HG03095 (cell line): Measurements from ENCODE around the gene BTBD8.

Experiments
- ATAC-seq: cut with Tn5 transposase; IDR thresholded peaks from one replicate; pipeline ENCODE4 v1.9.1; 2021; ENCODE audit warnings: moderate library complexity; ENCODE audit not compliant: unreplicated experiment

Gene BTBD8

DNA sequence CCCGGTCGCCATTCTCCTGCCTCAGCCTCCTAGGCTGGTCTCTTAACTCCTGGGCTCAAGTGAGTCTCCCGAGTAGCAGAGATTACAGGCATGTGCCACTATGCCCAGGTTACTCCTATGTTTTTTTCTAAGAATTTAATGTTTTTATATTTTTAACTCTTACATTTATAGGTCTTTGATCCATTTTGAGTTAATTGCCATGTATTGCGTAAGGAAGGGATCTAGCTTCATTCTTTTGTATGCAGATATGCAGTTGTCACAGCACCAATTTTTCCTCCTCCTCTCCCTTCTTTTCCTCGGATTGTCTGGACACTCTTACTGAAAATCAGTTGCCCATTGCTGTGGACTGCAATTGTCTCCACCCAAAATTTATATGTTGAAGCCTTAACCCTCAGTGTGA, 11.5 kb downstream of the BTBD8 start:
- ATAC-seq: no peak

DNA sequence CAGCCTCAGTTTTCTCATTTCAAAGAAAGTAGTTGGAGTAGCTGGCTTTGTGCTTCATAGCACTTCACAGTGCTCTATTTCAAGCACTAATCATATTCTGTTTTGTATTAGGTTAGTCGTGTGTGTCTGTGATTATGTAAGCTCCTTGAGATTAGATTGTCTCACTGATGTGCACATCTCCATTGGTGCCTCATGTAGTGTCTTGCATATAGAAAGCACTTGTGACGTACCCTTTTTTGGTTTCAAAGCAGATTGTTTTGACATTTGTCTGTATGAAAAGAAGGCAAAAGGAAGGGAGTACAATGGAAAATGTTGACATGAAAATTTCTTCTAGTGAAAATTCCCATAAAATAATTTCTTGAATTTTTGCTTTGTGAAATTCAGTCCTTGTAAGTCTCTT, 13.9 kb downstream of the BTBD8 start:
- no peak for ATAC-seq

DNA sequence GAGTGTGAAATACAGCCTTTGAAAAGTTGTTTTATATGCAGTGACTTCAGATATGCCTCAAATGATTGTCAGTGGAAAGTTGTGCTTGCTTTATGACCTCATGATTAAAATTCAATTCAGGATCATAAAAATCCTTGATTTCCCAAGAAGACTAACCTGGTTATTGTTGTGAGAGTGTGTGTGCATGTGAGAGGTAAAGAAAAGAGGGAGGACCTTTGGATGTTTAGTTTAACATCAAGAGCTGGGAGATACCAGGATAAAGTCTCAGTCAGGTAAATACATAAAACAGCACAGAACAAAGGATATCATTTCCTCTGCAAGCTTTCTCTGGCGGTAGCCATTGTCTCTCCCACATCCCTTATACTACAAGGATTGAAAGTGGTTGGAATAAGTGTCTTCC, 14.4 kb downstream of the BTBD8 start:
- no peak for ATAC-seq

DNA sequence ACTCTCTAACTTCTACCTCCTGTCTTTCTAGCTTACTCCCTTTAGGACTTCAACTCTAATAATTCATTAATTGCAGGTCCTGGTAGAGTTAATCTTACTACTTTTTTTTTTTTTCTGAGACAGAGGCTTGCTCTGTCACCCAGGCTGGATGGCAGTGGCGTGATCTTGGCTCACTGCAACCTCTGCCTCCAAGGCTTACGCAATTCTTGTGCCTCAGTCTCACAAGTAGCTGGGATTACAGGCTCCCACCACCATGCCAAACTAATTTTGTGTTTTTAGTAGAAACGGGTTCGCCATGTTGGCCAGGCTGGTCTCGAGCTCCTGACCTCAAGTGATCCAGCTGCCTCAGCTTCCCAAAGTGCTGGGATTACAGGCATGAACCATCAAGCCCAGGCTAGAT, 15.7 kb downstream of the BTBD8 start:
- no peak for ATAC-seq

DNA sequence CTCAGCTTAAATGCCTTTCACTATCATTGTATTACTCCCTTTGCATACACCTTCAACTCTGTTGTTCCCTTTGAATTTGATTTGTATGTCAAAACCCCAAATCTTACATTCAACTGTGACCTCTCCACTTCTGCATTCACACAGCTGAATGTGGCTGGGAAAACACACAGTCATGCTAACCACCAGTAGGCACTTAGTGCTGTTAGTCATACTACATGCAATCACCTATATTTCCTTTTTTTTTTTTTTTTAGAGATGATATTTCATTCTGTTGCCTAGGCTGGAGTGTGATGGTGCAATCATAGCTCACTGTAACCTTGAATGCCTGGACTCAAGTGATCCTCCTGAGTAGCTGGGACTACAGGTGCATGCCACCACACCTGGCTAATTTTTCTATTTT, 16.2 kb downstream of the BTBD8 start:
- ATAC-seq: no peak

DNA sequence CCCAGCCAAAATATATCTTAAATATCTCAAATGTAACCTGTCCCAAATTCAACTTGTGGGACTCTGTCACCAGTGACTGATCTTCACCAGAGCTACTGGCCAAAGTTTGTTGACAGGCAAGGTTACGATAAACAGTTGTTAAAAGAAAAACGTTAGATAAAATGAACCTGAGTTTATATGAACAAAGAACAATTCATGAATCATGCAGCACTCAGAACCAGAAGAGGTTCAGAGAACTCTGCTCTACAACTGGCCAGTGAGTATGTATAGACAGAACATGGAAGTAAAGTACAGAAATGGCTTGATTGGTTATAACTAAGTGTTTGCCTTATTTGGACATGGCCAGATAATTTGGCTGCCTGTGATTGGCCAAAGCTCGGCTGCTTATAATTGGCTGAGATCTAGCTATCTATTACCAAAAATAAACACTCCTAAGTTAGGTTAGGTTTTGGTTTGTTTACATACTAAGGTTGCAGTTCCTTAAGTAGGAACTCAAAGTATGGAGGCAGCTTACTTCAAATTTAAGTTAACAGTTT, 25.5 kb downstream of the BTBD8 start:
- ATAC-seq: no peak

DNA sequence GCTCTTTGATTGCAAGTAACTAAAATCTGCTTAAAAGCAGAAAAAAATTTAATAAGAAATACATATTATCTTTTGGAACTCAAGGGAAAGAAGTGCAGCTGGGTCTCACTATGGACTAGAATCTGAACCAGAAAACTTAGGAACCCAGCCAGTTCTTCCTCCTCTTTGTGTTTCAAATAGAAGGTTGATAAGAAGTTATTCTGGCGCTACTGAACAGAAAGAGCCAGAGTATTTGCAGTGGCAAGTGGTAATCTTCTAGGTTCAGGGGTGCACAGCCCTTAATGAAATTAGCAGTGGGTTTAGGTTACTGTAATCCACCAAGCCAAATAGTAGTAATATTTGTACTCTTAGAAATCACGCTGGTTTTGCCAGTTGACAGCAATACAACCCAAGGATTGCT, 28.5 kb downstream of the BTBD8 start:
- no peak for ATAC-seq

DNA sequence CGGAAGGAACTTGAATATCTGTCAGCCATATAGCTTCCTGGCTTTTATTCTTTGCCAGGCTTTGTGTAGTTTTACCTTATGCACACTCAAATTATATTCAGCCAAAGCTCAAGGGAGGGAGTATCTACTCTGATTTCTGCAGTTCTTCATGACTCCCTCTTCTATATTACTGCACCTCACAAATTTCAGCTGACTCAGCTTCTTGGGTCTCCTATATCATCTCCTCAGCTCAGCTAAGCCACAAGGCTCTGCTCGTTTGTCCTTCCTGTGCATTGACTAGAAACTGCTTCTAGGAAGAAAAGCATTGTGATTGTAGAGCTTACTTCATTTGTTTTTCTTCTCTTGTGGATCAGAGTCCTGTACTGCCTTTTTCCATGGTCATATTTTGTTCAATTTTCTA, 37.4 kb downstream of the BTBD8 start:
- no peak for ATAC-seq

DNA sequence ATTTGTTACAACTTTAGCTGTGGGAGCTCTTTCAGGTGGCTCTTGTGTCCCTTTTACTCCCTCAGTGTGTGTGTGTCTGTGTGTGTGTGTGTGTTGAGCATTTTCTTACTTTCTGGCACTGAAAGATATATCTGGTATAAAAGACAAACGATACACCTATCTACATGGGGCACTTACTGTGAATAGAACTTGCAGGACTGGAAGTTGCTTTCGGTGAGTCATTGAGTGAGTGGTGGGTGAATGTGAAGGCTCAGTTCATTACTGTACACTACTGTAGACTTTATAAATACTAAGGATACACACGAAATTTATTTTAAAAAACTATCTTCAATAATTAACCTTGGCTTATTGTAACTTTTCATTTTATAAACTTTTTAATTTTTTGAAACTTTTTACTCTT, 38.7 kb downstream of the BTBD8 start:
- ATAC-seq: no peak

DNA sequence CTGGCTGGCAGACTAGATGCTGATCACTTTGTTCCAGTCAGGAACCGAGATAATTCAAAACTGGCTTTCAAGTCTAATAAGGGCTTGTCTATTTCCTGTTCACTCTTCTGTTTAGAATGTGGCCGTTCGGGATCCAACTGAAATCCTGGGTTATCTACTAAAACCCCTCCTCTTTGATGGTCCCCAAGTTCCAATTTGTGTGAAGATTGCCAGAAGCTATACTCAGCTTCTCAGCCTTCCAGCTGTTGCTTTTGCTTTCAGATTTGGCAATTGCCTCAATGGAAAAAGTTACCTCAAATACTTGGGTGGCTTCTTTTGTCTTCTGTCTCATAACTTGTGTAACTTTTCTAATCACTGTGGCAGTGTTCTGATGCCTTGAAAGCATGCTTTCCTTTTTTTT, 43.7 kb downstream of the BTBD8 start:
- no peak for ATAC-seq

DNA sequence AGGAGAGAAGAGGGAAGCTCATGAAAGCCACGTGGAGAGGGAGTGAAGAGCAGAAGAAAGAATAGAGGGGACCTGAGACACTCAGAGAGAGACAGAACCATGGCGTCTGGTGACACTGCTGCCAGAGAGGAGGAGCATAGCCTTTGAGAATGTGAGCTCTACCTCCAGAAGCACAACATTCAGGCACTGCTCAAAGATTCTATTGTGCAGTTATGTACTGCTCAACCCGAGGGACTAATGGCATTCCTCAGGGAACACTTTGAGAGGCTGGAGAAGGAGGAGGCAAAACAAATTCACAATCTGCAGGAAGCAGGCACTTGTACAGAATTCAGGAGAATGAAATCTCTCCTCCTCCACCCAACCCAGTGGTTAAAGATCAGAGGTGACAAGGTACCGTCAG, 45.1 kb downstream of the BTBD8 start:
- no peak for ATAC-seq

DNA sequence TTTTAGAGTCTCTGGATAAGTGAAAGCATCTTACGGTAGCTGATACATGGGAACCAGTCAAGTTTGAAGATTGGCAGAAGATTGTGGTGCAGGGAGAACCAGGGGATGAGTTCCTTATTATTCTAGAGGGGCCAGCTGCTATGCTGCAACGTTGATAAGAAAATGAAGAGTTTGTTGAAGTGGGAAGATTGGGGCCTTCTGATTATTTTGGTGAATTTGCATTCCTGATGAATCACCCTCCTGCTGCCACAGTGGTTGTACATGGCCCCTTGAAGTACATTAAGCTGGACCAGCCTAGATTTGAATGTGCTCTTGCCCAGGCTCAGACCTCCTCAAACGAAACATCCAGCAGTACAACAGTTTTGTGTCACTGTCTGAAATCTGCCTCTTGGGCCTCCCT, 45.9 kb downstream of the BTBD8 start:
- ATAC-seq: no peak

DNA sequence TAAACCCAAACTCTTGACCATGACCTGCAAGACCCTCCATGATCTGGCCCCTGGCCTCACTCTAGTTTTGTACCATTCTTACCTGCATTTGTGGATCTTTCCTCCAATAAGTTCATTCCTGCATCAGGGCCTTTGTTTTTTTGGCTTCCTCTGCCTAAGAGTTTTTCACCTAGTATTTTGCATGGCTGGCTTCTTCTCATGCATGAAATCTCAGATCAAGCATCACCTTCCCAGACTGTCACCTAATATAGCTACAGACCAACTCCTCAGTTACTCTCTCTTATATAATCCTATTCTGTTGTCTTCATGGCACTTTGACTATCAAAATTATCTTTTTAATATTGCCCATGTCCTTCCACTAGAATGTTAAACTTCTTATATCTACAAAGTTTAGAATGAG, 54.2 kb downstream of the BTBD8 start:
- no peak for ATAC-seq

DNA sequence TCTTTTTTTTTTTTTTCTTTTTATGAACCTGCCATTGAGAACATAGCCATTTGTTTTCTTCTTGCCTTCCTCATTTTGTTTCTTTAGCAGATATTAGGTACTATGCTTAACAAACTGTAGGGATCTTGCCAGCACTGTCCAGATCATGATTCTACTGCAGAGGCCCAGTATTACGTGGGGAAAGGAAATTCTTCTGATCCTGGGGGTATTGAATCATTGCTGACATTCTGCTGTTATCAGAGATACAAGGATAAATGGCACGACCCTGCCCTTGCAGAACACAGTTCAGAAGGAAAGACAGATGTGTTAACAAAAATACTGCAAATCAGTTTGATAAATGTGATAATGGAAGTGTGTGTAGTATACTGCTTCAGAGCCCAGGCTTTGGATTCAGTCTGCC, 56.2 kb downstream of the BTBD8 start:
- no peak for ATAC-seq

DNA sequence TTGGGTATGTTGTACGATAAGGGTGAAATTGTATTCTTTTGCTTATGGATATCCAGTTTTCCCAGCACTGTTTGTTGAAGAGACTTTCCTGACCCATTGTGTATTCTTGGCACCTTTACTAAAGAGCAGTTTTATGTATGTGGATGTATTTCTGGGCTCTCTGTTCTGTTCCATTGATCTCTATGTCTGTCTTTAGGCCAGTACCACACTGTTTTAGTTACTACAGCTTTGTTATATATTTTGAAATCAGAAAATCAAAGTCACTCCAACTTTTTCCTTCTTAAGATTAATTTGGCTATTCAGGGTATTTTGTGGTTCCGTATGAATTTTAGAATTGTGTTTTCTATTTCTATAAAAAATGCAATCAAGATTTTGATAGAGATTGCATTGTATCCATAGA, 74.8 kb downstream of the BTBD8 start:
- ATAC-seq: no peak

DNA sequence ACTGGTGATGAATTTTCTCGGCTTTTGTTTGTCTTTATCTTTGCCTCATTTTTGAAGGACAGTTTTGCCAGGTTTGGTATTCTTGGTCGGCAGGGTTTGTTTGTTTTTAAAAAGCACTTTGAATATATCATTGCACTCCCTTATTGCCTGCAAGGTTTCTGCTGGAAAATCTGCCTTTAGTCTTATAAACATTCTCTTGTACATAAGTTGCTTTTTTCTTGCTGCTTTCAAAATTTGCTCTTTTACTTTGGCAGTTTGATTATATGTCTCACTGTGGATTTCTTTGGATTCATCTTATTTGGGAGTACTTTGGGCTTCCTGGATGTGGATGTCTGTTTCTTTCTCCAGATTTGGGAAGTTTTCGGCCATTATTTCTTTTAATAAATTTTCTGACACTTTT, 79.4 kb downstream of the BTBD8 start:
- no peak for ATAC-seq

DNA sequence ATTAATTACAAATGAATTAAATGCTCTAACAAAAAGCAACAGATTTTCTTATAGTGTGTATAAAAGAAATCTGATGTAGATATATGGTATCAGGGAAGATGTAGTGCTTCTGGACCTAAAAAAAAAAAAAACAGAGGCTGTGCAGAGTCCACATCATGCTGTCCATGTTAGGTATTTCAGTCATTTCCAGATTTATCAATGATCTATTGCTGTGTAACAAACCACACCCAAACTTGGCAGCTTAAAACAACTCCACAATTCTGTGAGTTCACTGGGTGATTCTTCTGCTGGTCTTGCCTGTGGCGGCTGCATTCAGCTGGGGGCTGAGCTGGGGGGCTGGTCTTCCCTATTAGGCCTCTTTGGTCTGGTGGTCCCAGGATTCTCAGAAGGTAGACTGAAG, 85.2 kb downstream of the BTBD8 start:
- no peak for ATAC-seq

DNA sequence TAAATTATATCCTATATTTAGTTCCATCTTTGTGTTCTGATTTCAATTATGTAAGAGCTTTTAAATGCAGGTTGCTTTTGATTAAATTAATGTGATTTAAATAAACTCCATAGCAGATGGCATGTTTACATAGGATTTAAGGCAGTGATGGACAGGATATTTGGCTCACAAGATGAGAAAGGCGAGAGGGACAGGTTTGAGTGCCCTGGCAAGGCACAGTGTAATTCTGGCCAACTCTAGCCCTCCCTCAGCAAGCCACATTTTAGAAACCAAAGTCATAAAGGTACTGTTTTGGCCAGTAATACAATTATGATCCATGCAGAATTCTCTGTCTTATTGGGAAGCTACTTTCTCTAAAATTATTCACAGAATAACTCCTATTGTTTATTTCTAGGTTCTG, 87.0 kb downstream of the BTBD8 start:
- no peak for ATAC-seq

DNA sequence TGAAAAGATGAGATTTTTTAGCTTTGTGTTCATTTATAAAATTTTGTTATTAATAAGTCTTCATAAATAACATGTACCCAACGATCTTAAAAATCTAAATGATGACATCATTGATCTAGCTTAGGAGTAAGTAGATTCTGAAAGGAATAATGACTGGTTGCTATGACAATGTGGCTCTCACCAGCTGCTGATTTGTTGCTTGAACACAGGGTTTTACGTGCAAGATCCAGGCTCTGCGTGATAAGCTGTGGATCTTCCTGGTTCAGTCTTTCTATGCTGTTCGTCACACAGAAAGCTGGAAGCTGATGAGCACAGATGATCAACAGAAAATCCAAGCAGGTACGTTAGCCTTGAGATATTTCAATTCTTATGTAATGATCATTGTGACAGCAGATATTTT, 88.5 kb downstream of the BTBD8 start:
- ATAC-seq: no peak

DNA sequence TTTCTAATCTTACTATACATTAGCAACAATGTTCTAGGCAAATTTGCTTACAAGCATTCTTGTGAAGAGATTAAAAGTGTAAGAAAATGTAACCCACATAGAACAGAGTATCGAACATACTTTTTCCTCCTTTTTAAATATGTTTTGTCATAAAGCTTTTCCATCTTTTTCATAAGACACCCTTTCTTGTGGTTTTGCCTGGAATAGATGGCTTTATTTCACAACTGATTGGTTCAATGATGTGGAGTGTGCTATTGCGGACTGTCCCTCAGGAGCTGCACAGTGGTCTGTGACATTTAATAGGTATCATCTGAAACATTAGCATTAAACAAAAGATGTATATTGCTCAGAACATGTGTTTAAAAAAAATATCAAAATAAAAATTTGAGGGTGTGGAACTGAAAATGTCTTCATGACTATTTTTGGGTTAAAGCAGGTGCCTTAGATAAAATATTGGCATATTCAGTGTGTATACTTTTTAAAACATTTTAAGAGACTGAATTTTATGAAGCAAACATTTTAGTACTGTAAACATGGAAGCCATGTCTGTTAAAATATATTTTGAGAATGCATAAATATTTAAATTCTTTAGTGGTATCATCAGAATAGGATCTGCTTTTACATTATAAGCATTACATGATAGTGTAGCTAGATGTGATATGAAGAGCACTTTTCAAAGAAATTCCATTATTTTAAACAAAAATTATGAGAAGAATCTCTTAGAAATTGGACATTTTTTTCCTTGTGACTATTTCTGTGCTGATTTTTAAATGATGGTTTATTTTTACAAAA, 89.3 kb downstream of the BTBD8 start:
- ATAC-seq: no peak

DNA sequence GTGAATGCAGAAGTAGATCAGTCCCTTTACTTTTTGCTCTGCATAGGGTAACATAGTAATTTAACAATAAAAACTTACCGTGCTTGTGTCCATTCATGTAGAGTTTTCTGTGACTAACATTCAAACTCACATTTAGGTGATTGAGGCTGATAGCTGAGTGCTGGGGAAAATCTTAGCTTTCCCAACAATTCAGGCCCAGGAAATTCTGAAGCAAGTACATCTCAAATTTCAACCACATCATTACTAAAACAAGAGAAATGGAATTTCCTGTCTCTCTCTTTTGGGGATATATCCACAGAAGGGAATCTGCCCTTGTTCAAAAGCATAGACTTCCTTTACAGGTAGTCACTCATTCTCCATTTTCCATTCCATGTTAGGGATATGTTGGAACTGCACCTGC, 104.5 kb downstream of the BTBD8 start:
- ATAC-seq: no peak

DNA sequence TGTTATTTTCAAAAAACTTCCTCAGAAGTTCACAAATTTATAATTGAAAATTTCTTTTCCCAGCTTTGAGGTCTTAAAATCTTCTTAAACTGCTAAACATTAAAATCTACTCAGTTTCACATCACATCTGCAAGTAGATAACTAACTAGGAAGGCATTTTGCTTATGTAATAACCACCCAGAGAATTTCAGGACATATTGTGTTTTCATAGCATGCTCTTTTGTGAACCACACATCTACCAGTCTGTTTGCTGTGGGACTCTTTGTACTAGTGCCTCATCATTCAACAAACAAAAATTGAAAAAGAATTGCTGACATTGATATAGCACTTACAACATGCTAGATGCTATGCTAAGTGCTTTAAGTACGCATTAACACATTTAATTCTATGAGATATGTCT, 105.9 kb downstream of the BTBD8 start:
- no peak for ATAC-seq
